IMR-90 (cell line): Measurements from ENCODE around the gene CARD19. TPM values are rescaled to one million over a fixed set of nuclear protein-coding genes. Genes with fewer than 3 reads are reported as not detected.

Experiments
- ATAC-seq: fragments of 200-7000 bp; cut with Tn5 transposase; 2 replicates; pipeline ENCODE4 v1.9.1; 2020; ENCODE audit warnings: low read depth, mild to moderate bottlenecking, moderate library complexity
- BruUV-seq: library from RNA; stranded (reverse); fragments of 400-500 nt; replicated peaks from 2 replicates; lab custom pipeline; 2021; lab: Mats Ljungman, UMichigan
- CTCF ChIA-PET: fragments of 300-600 bp; formaldehyde crosslinking; extraction: SDS; loops from one replicate; lab custom pipeline; 2021; ENCODE audit warnings: antibody characterized with exemption; lab: Yijun Ruan, JAX
- POLR2A ChIA-PET: fragments of 300-600 bp; sonication (Branson Sonifier 250); formaldehyde crosslinking; loops from one replicate; lab custom pipeline; 2022; ENCODE audit warnings: antibody characterized with exemption; ENCODE audit not compliant: unreplicated experiment; lab: Charles Lee
- DNase-seq: peaks from one replicate; pipeline ENCODE4 v3.0.0; 2013
- H2AFZ ChIP-seq: replicated peaks from 2 replicates; pipeline ENCODE3; 2013; ENCODE audit warnings: low read length, mild to moderate bottlenecking; ENCODE audit not compliant: poor library complexity
- H2AK5ac ChIP-seq: 2 replicates; pipeline ENCODE4 v1.6.1; 2013; ENCODE audit warnings: low read depth, low read length, inconsistent platforms
- H2AK9ac ChIP-seq: replicated peaks from 2 replicates; pipeline ENCODE3; 2013; ENCODE audit warnings: mild to moderate bottlenecking, low read depth, low read length, moderate library complexity; ENCODE audit not compliant: poor library complexity
- H2BK120ac ChIP-seq: 2 replicates; pipeline ENCODE4 v1.6.1; 2013; ENCODE audit warnings: low read depth, low read length, inconsistent platforms
- H2BK15ac ChIP-seq: 3 replicates; pipeline ENCODE4 v1.6.1; 2013; ENCODE audit warnings: low read depth, low read length, inconsistent platforms
- H2BK20ac ChIP-seq: 2 replicates; pipeline ENCODE4 v1.6.1; 2013; ENCODE audit warnings: low read depth, mild to moderate bottlenecking, inconsistent platforms, low read length, moderate library complexity
- H2BK5ac ChIP-seq: 2 replicates; pipeline ENCODE4 v1.6.1; 2013; ENCODE audit warnings: mild to moderate bottlenecking, low read depth, low read length, inconsistent platforms; ENCODE audit not compliant: poor library complexity, severe bottlenecking
- H3K14ac ChIP-seq: replicated peaks from 2 replicates; pipeline ENCODE4 v1.6.1; 2013; ENCODE audit warnings: low read depth, low read length, inconsistent platforms
- H3K18ac ChIP-seq: 2 replicates; pipeline ENCODE4 v1.6.1; 2013; ENCODE audit warnings: low read depth, low read length, control low read depth
- H3K23ac ChIP-seq: 2 replicates; pipeline ENCODE4 v1.6.1; 2013; ENCODE audit warnings: low read depth, low read length, inconsistent platforms
- H3K27ac ChIP-seq: 2 replicates; pipeline ENCODE4 v1.5.1; 2013; ENCODE audit warnings: mild to moderate bottlenecking, control low read depth, low read length; ENCODE audit not compliant: insufficient read depth
- H3K27me3 ChIP-seq: 2 replicates; pipeline ENCODE4 v1.6.1; 2013; ENCODE audit warnings: low read length; ENCODE audit not compliant: control insufficient read depth, insufficient read depth
- H3K36me3 ChIP-seq: 2 replicates; pipeline ENCODE4 v1.6.1; 2013; ENCODE audit warnings: low read length, mixed read lengths; ENCODE audit not compliant: control insufficient read depth, insufficient read depth
- H3K4ac ChIP-seq: 2 replicates; pipeline ENCODE4 v1.6.1; 2013; ENCODE audit warnings: low read depth, low read length, inconsistent platforms
- H3K4me1 ChIP-seq: 2 replicates; pipeline ENCODE4 v1.6.1; 2013; ENCODE audit warnings: low read length, mixed read lengths; ENCODE audit not compliant: control insufficient read depth, insufficient read depth
- H3K4me2 ChIP-seq: 2 replicates; pipeline ENCODE4 v1.6.1; 2013; ENCODE audit warnings: low read depth, mild to moderate bottlenecking, control low read depth, low read length, moderate library complexity
- H3K4me3 ChIP-seq: 2 replicates; pipeline ENCODE4 v1.5.1; 2013; ENCODE audit warnings: low read depth, mild to moderate bottlenecking, control low read depth, low read length, moderate library complexity; ENCODE audit not compliant: insufficient read depth
- H3K56ac ChIP-seq: 2 replicates; pipeline ENCODE4 v1.6.1; 2013; ENCODE audit warnings: low read length, inconsistent platforms; ENCODE audit not compliant: insufficient read depth; ENCODE audit errors: extremely low read depth
- H3K79me1 ChIP-seq, 2 experiments: 2 replicates each; pipeline ENCODE4 v1.6.1; 2013; ENCODE audit warnings: low read length in 2 of 2, inconsistent platforms in 1 of 2, low read depth in 1 of 2
- H3K9ac ChIP-seq: 2 replicates; pipeline ENCODE4 v1.6.1; 2013; ENCODE audit warnings: low read depth, low read length, control low read depth
- H3K9me1 ChIP-seq: 2 replicates; pipeline ENCODE4 v1.6.1; 2013; ENCODE audit warnings: low read length, inconsistent platforms; ENCODE audit not compliant: insufficient read depth
- H3K9me3 ChIP-seq: 2 replicates; pipeline ENCODE4 v1.6.1; 2013; ENCODE audit warnings: low read length; ENCODE audit not compliant: control insufficient read depth, insufficient read depth
- H4K20me1 ChIP-seq: 2 replicates; pipeline ENCODE4 v1.6.1; 2013; ENCODE audit warnings: low read length, inconsistent platforms; ENCODE audit not compliant: insufficient read depth
- H4K5ac ChIP-seq: 2 replicates; pipeline ENCODE4 v1.6.1; 2013; ENCODE audit warnings: mild to moderate bottlenecking, low read depth, low read length, control low read depth
- H4K8ac ChIP-seq, 2 experiments: 2 replicates each; pipeline ENCODE4 v1.6.1; 2013; ENCODE audit warnings: low read depth in 2 of 2, low read length in 2 of 2, control low read depth in 1 of 2, inconsistent platforms in 1 of 2
- H4K91ac ChIP-seq: 2 replicates; pipeline ENCODE4 v1.6.1; 2013; ENCODE audit warnings: low read depth, low read length, inconsistent platforms; ENCODE audit not compliant: insufficient read depth
- BHLHE40 ChIP-seq: fragments of 150-350 bp; IDR thresholded peaks from 2 replicates; pipeline ENCODE4 v1.6.1; 2016; ENCODE audit warnings: mild to moderate bottlenecking, low read depth, low read length
- CEBPB ChIP-seq: IDR thresholded peaks from 2 replicates; pipeline ENCODE4 v1.6.1; 2012; ENCODE audit warnings: low read depth, low read length, improper control_type of control experiment
- CHD1 ChIP-seq: IDR thresholded peaks from 2 replicates; pipeline ENCODE4 v1.6.1; 2012; ENCODE audit warnings: low read depth, low read length, improper control_type of control experiment
- FOS ChIP-seq: fragments of 150-350 bp; IDR thresholded peaks from 2 replicates; pipeline ENCODE4 v1.6.1; 2016; ENCODE audit warnings: low read depth, low read length
- MAFK ChIP-seq: IDR thresholded peaks from 2 replicates; pipeline ENCODE4 v1.6.1; 2012; ENCODE audit warnings: low read depth, low read length, improper control_type of control experiment
- MAZ ChIP-seq: IDR thresholded peaks from 2 replicates; pipeline ENCODE4 v1.6.1; 2012; ENCODE audit warnings: low read depth, mild to moderate bottlenecking, low read length, improper control_type of control experiment, moderate library complexity, borderline replicate concordance
- MXI1 ChIP-seq: IDR thresholded peaks from 2 replicates; pipeline ENCODE4 v1.6.1; 2012; ENCODE audit warnings: low read depth, mild to moderate bottlenecking, low read length, moderate library complexity, borderline replicate concordance
- NFE2L2 ChIP-seq: fragments of 150-350 bp; IDR thresholded peaks from 2 replicates; pipeline ENCODE4 v1.6.1; 2016; ENCODE audit warnings: low read depth, mild to moderate bottlenecking, low read length
- POLR2A ChIP-seq: IDR thresholded peaks from 2 replicates; pipeline ENCODE4 v1.6.1; 2012; ENCODE audit warnings: mild to moderate bottlenecking, low read depth, low read length
- RAD21 ChIP-seq: IDR thresholded peaks from 2 replicates; pipeline ENCODE4 v1.6.1; 2012; ENCODE audit warnings: low read length, improper control_type of control experiment
- RCOR1 ChIP-seq: IDR thresholded peaks from 2 replicates; pipeline ENCODE4 v1.6.1; 2012; ENCODE audit warnings: mild to moderate bottlenecking, low read length, improper control_type of control experiment; ENCODE audit not compliant: insufficient replicate concordance
- RFX5 ChIP-seq: IDR thresholded peaks from 2 replicates; pipeline ENCODE4 v1.8.0; 2012; ENCODE audit warnings: low read depth, mild to moderate bottlenecking, low read length, moderate library complexity
- SMC3 ChIP-seq: fragments of 150-350 bp; IDR thresholded peaks from 2 replicates; pipeline ENCODE4 v1.6.1; 2016; ENCODE audit warnings: low read depth, mild to moderate bottlenecking, antibody characterized with exemption, low read length, moderate library complexity
- WGBS, 2 experiments: methylation state at CpG; one replicate each; pipeline versions ENCODE4 v1.1.5 to v1.1.7; 2013; ENCODE audit warnings: missing lambda C conversion rate in 2 of 2; ENCODE audit not compliant: insufficient read length in 1 of 2; ENCODE audit errors: extremely low coverage in 2 of 2; 5-methylcytosine and 5-hydroxymethylcytosine counted together
- dilution Hi-C: fragments of 300-500 bp; cut with HindIII; formaldehyde crosslinking; loops from one replicate; pipeline ENCODE4 v1.14.3; 2018; ENCODE audit warnings: low sequenced_read_pairs; ENCODE audit not compliant: unreplicated experiment
- in situ Hi-C: fragments of 300-500 bp; cut with MboI; formaldehyde crosslinking; loops from 3 replicates; pipeline ENCODE4 v1.14.3; 2019; ENCODE audit warnings: low sequenced_read_pairs, inconsistent platforms, mixed read lengths
- intact Hi-C: fragments of 100-400 bp; cut with micrococcal nuclease; formaldehyde crosslinking; loops from 2 replicates; pipeline ENCODE4 v1.10.0; 2022
- polyA plus RNA-seq, 3 experiments: library from polyadenylated mRNA; depleted of rRNA; stranded (reverse); fragments of >200 nt; gene quantifications; 2 replicates each; pipeline ENCODE4 v1.2.3, GENCODE V29; 2012; ENCODE audit warnings: low replicate concordance in 1 of 3
- total RNA-seq: library from RNA; depleted of rRNA; stranded (reverse); fragments of >200 nt; gene quantifications from 2 replicates; pipeline ENCODE4 v1.2.3, GENCODE V29; 2012
- TF ChIP-seq, protein P1 (sequence below): conservative IDR thresholded peaks from 2 replicates; pipeline ENCODE4 v1.5.1; 2012; ENCODE audit warnings: mild to moderate bottlenecking, low read depth, low read length, improper control_type of control experiment
- TF ChIP-seq, protein P2 (sequence below): fragments of 150-350 bp; IDR thresholded peaks from 2 replicates; pipeline ENCODE4 v1.6.1; 2016; ENCODE audit warnings: low read depth, mild to moderate bottlenecking, low read length, moderate library complexity, borderline replicate concordance
- TF ChIP-seq, protein P3 (sequence below): fragments of 150-350 bp; IDR thresholded peaks from 2 replicates; pipeline ENCODE4 v1.6.1; 2017; ENCODE audit warnings: mild to moderate bottlenecking, antibody characterized with exemption, low read length, low read depth

Gene CARD19
- total and polyA plus RNA-seq, 2 of the 4 experiments (the other 2 are of a cell fraction): 17.4 to 111 TPM

DNA sequence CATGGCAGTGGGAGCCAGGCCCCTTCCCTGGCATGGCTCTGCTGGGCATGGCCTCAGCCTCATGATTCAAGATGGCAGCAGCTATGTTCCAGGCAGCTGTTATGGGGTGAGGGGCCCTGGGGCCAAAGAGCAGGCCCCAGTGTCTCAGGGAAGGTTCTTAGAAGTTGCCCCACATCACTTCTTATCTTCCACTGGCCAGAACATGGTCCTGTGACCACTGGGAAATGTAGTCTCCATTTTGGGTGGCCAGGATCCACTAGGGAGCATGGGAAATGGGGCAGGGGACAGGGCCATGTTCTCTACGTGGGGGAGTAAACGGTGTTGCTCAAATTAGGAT, 19.3 kb upstream of the CARD19 start:
- Histone ChIP-seq H3K9me3 (no peaks in the 10 kb centered on the region), H3K4me2 (no peak overlapping the region), H3K27me3 (no peaks in the 10 kb centered on the region; the same call in 1 of the 2 replicates), H4K8ac (no peak overlapping the region), H2BK20ac (no peak overlapping the region), H3K56ac (no peak overlapping the region), H2AK5ac (no peak overlapping the region), H2BK5ac (no peak overlapping the region), H4K20me1 (no peaks in the 10 kb centered on the region), H3K18ac (no peak overlapping the region), H3K4me3 (no peak overlapping the region), H2AK9ac (no peak overlapping the region), H2AFZ (no peak overlapping the region), H3K9me1 (no peaks in the 10 kb centered on the region; the same call in 1 of the 2 replicates), H3K36me3 (no peaks in the 10 kb centered on the region), H3K4me1 (peaks cover 10% of the 10 kb centered on the region), H3K14ac (no peak overlapping the region), H3K79me1 (no peaks in the 10 kb centered on the region), H4K5ac (no peak overlapping the region), H3K27ac (no peak overlapping the region), H2BK120ac (no peak overlapping the region), H4K91ac (no peak overlapping the region), H3K9ac (no peak overlapping the region), H2BK15ac (no peak overlapping the region), H3K4ac (no peak overlapping the region), H3K23ac (no peak overlapping the region)
- BruUV-seq: no TSS peak
- dilution Hi-C loops (no loop called here), intact Hi-C loops (no loop called here), in situ Hi-C loops (no loop called here)
- DNase-seq (no peak), ATAC-seq (no peak)
- TF ChIP-seq CHD1: no peak
- TF ChIP-seq POLR2A: no peak
- no peak for TF ChIP-seq RAD21
- TF ChIP-seq CEBPB: no peak
- TF ChIP-seq MAFK: no peak
- TF ChIP-seq RCOR1: no peak
- TF ChIP-seq FOS: no peak
- no peak for TF ChIP-seq SMC3
- TF ChIP-seq BHLHE40: no peak
- no peak for TF ChIP-seq RFX5
- TF ChIP-seq, protein P1, sequence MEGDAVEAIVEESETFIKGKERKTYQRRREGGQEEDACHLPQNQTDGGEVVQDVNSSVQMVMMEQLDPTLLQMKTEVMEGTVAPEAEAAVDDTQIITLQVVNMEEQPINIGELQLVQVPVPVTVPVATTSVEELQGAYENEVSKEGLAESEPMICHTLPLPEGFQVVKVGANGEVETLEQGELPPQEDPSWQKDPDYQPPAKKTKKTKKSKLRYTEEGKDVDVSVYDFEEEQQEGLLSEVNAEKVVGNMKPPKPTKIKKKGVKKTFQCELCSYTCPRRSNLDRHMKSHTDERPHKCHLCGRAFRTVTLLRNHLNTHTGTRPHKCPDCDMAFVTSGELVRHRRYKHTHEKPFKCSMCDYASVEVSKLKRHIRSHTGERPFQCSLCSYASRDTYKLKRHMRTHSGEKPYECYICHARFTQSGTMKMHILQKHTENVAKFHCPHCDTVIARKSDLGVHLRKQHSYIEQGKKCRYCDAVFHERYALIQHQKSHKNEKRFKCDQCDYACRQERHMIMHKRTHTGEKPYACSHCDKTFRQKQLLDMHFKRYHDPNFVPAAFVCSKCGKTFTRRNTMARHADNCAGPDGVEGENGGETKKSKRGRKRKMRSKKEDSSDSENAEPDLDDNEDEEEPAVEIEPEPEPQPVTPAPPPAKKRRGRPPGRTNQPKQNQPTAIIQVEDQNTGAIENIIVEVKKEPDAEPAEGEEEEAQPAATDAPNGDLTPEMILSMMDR: no peak
- TF ChIP-seq, protein P2, sequence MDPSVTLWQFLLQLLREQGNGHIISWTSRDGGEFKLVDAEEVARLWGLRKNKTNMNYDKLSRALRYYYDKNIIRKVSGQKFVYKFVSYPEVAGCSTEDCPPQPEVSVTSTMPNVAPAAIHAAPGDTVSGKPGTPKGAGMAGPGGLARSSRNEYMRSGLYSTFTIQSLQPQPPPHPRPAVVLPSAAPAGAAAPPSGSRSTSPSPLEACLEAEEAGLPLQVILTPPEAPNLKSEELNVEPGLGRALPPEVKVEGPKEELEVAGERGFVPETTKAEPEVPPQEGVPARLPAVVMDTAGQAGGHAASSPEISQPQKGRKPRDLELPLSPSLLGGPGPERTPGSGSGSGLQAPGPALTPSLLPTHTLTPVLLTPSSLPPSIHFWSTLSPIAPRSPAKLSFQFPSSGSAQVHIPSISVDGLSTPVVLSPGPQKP: no peak
- TF ChIP-seq, protein P3, sequence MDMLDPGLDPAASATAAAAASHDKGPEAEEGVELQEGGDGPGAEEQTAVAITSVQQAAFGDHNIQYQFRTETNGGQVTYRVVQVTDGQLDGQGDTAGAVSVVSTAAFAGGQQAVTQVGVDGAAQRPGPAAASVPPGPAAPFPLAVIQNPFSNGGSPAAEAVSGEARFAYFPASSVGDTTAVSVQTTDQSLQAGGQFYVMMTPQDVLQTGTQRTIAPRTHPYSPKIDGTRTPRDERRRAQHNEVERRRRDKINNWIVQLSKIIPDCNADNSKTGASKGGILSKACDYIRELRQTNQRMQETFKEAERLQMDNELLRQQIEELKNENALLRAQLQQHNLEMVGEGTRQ: no peak
- no peak for TF ChIP-seq MAZ
- no peak for TF ChIP-seq NFE2L2
- no peak for TF ChIP-seq MXI1
- CTCF ChIA-PET: no interaction called here
- whole genome bisulfite sequencing, 2 experiments: 90% methylated on average over 2 of the region's 2 CpGs; no CpG with 5 or more reads in 1 of the 2 experiments
- POLR2A ChIA-PET: no interaction called here
